ENCODE data around the gene RPRML.

- TF ChIP-seq EZH2 (optimal IDR thresholded peaks at IDR 0.05; ENCODE audit: low read depth, low read length) (no peak), CTCF (IDR thresholded peaks at IDR 0.05; ENCODE audit: low read length) (no peak)
These were observed 17.0 kb upstream of the RPRML start for GRCh38 chr17:46995841-46996571.
